Activated CD8-positive, alpha-beta memory T cell treated with anti-CD3 and anti-CD28 coated beads, Interleukin-2, amount 10 ng/mL, durations not matched to agents 7 days and 5 days (primary cell): ENCODE data around the gene ALDH16A1. TPM values are rescaled to one million over a fixed set of nuclear protein-coding genes. Genes with fewer than 3 reads are reported as not detected.

ENCODE experiments used
- ATAC-seq: fragments of 150-1000 bp; cut with Tn5 transposase; one replicate; pipeline ENCODE4 v1.10.0; 2021; ENCODE audit warnings: moderate library complexity
- CTCF ChIA-PET: fragments of 350-600 bp; sonication (Branson Sonifier 250); formaldehyde crosslinking; loops from one replicate; lab custom pipeline; 2021; ENCODE audit warnings: antibody characterized with exemption; lab: Charles Lee
- DNase-seq: peaks from one replicate; pipeline ENCODE4 v3.0.0-alpha.2; 2020
- H3K27ac Mint-ChIP-seq: one replicate; pipeline ENCODE4 v1.8.0; 2021; ENCODE audit warnings: mild to moderate bottlenecking, mixed read lengths
- H3K27me3 Mint-ChIP-seq: one replicate; pipeline ENCODE4 v1.8.0; 2021; ENCODE audit warnings: mixed read lengths
- H3K36me3 Mint-ChIP-seq: one replicate; pipeline ENCODE4 v1.8.0; 2021; ENCODE audit warnings: mild to moderate bottlenecking, mixed read lengths
- H3K4me1 Mint-ChIP-seq: one replicate; pipeline ENCODE4 v1.8.0; 2021; ENCODE audit warnings: mixed read lengths
- H3K4me3 Mint-ChIP-seq: one replicate; pipeline ENCODE4 v1.8.0; 2021; ENCODE audit warnings: mild to moderate bottlenecking, moderate library complexity, mixed read lengths
- H3K9me3 Mint-ChIP-seq: one replicate; pipeline ENCODE4 v1.8.0; 2022; ENCODE audit warnings: low read depth, mixed read lengths
- total RNA-seq, 2 experiments: library from RNA; stranded (reverse); gene quantifications; one replicate each; pipeline ENCODE4 v1.2.3, GENCODE V29; 2021

The ALDH16A1 gene
- total RNA-seq, 2 experiments from 2014 or later: 37.2 to 45.2 TPM

GRCh38 chr19:49417088-49417487, 35.9 kb upstream of the ALDH16A1 start:
- CTCF ChIA-PET: interaction anchor here (1.2 to 6.6 kb wide), 5 partner anchors 8 to 26 kb away, joined by 5 to 23 read pairs (median 11); partner anchors contain the start of gene GFY
- Mint-ChIP-seq H3K27ac (no peak overlapping the region), H3K36me3 (no peaks in the 10 kb centered on the region), H3K4me1 (peaks cover 11% of the 10 kb centered on the region), H3K4me3 (no peak overlapping the region), H3K27me3 (peaks cover 51% of the 10 kb centered on the region), H3K9me3 (no peaks in the 10 kb centered on the region)
- DNase-seq: no peak
- no peak for ATAC-seq

- Mint-ChIP-seq H3K4me3 (no peak overlapping the region), H3K36me3 (peaks cover under 1% of the 10 kb centered on the region), H3K27me3 (peaks cover 62% of the 10 kb centered on the region)
Measured at GRCh38 chr19:49418511-49418910, 34.5 kb upstream of the ALDH16A1 start.

GRCh38 chr19:49419173-49419572, 33.9 kb upstream of the ALDH16A1 start:
- no peak for ATAC-seq
- DNase-seq: no peak
- H3K4me3 Mint-ChIP-seq: no peak overlapping the region
- H3K9me3 Mint-ChIP-seq: no peaks in the 10 kb centered on the region
- CTCF ChIA-PET: interaction anchor here (0.7 to 6.6 kb wide), 6 partner anchors 10 to 153 kb away, joined by 3 to 23 read pairs (median 8); no protein-coding TSS in a partner anchor
- peaks cover 2% of the 10 kb centered on the region for H3K36me3 Mint-ChIP-seq
- H3K27me3 Mint-ChIP-seq: peaks cover 68% of the 10 kb centered on the region
- peaks cover 24% of the 10 kb centered on the region for H3K4me1 Mint-ChIP-seq
- no peak overlapping the region for H3K27ac Mint-ChIP-seq

More at GRCh38 chr19:49418511-49418910, 34.5 kb upstream of the ALDH16A1 start:
- Mint-ChIP-seq H3K4me1 (peaks cover 18% of the 10 kb centered on the region), H3K9me3 (no peaks in the 10 kb centered on the region), H3K27ac (no peak overlapping the region)
- DNase-seq (no peak), ATAC-seq (no peak)
- CTCF ChIA-PET: interaction anchor here (0.7 to 6.6 kb wide), 6 partner anchors 9 to 152 kb away, joined by 3 to 23 read pairs (median 8); no protein-coding TSS in a partner anchor

GRCh38 chr19:49420227-49420626, 32.8 kb upstream of the ALDH16A1 start:
- no peak for ATAC-seq

GRCh38 chr19:49421039-49421877, 31.8 kb upstream of the ALDH16A1 start:
- H3K4me1 Mint-ChIP-seq: peaks cover 24% of the 10 kb centered on the region
- H3K27me3 Mint-ChIP-seq: peaks cover 89% of the 10 kb centered on the region
- H3K4me3 Mint-ChIP-seq: peak overlapping the region; percentile 2
- DNase-seq (peak; percentile 56), ATAC-seq (peak; percentile 37)
- CTCF ChIA-PET: interaction anchor here (0.8 to 7.4 kb wide), 13 partner anchors 7 to 193 kb away, joined by 3 to 52 read pairs (median 4); partner anchors contain the start of gene KASH5
- no peak overlapping the region for H3K27ac Mint-ChIP-seq
- peaks cover 2% of the 10 kb centered on the region for H3K36me3 Mint-ChIP-seq
- H3K9me3 Mint-ChIP-seq: no peaks in the 10 kb centered on the region

More at GRCh38 chr19:49420227-49420626, 32.8 kb upstream of the ALDH16A1 start:
- CTCF ChIA-PET: interaction anchor here (0.7 to 6.6 kb wide), 5 partner anchors 11 to 75 kb away, joined by 3 to 23 read pairs (median 4); no protein-coding TSS in a partner anchor
- no peak overlapping the region for H3K27ac Mint-ChIP-seq
- no peaks in the 10 kb centered on the region for H3K9me3 Mint-ChIP-seq
- H3K36me3 Mint-ChIP-seq: peaks cover 2% of the 10 kb centered on the region
- DNase-seq: no peak
- no peak overlapping the region for H3K4me3 Mint-ChIP-seq
- peaks cover 79% of the 10 kb centered on the region for H3K27me3 Mint-ChIP-seq
- peaks cover 24% of the 10 kb centered on the region for H3K4me1 Mint-ChIP-seq

- Mint-ChIP-seq H3K4me1 (peaks cover 30% of the 10 kb centered on the region), H3K9me3 (no peaks in the 10 kb centered on the region), H3K36me3 (peaks cover 2% of the 10 kb centered on the region), H3K27ac (no peak overlapping the region), H3K4me3 (peak overlapping the region; percentile 2), H3K27me3 (peaks cover 92% of the 10 kb centered on the region)
- no peak for DNase-seq
- CTCF ChIA-PET: interaction anchor here (0.6 to 7.4 kb wide), 14 partner anchors 8 to 194 kb away, joined by 3 to 52 read pairs (median 4); partner anchors contain the start of gene PIH1D1
- ATAC-seq: no peak
Measured at GRCh38 chr19:49421878-49422202, 31.2 kb upstream of the ALDH16A1 start.

GRCh38 chr19:49422407-49423070, 30.5 kb upstream of the ALDH16A1 start:
- CTCF ChIA-PET: interaction anchor here (0.6 to 7.4 kb wide), 14 partner anchors 8 to 195 kb away, joined by 3 to 52 read pairs (median 4); partner anchors contain the start of gene PIH1D1
- peak overlapping the region; percentile 52 for H3K27ac Mint-ChIP-seq
- DNase-seq: peak; percentile 77
- H3K9me3 Mint-ChIP-seq: no peaks in the 10 kb centered on the region
- peaks cover 2% of the 10 kb centered on the region for H3K36me3 Mint-ChIP-seq
- ATAC-seq: peak; percentile 84
- H3K4me3 Mint-ChIP-seq: peak overlapping the region; percentile 66
- peaks cover 35% of the 10 kb centered on the region for H3K4me1 Mint-ChIP-seq
- peaks cover 93% of the 10 kb centered on the region for H3K27me3 Mint-ChIP-seq

GRCh38 chr19:49423071-49423984, 29.7 kb upstream of the ALDH16A1 start, which contains the start of gene PTH2:
PTH2 (minus strand) TSS chr19:49423441; CDS start chr19:49423339, 102 bp downstream.
- ATAC-seq: no peak
- Mint-ChIP-seq H3K27me3 (peaks cover 92% of the 10 kb centered on the region), H3K36me3 (peaks cover 2% of the 10 kb centered on the region), H3K27ac (peak within 1 kb of the TSS; percentile 52), H3K4me3 (peak within 1 kb of the TSS; percentile 66), H3K4me1 (peaks cover 41% of the 10 kb centered on the region), H3K9me3 (no peaks in the 10 kb centered on the region)
- CTCF ChIA-PET: interaction anchor here (0.9 to 7.4 kb wide), 5 partner anchors 13 to 53 kb away, joined by 3 to 52 read pairs (median 10); partner anchors contain the start of gene PIH1D1
- no peak for DNase-seq

GRCh38 chr19:49423985-49424303, 29.1 kb upstream of the ALDH16A1 start:
- ATAC-seq: no peak
- peaks cover 2% of the 10 kb centered on the region for H3K36me3 Mint-ChIP-seq

GRCh38 chr19:49425178-49425577, 27.8 kb upstream of the ALDH16A1 start, which contains the start of gene GFY:
GFY (plus strand) TSS chr19:49425388; CDS start chr19:49426431, 1,043 bp downstream.
- no peak for DNase-seq
- H3K27ac Mint-ChIP-seq: no peak within 1 kb of the TSS
- peaks cover 92% of the 10 kb centered on the region for H3K27me3 Mint-ChIP-seq
- H3K4me1 Mint-ChIP-seq: peaks cover 46% of the 10 kb centered on the region
- peaks cover 2% of the 10 kb centered on the region for H3K36me3 Mint-ChIP-seq
- no peak within 1 kb of the TSS for H3K4me3 Mint-ChIP-seq
- CTCF ChIA-PET: interaction anchor here (0.7 to 7.4 kb wide), 13 partner anchors 8 to 51 kb away, joined by 3 to 52 read pairs (median 4); partner anchors contain the start of gene KASH5
- ATAC-seq: no peak
- H3K9me3 Mint-ChIP-seq: no peaks in the 10 kb centered on the region

More at GRCh38 chr19:49423985-49424303, 29.1 kb upstream of the ALDH16A1 start:
- Mint-ChIP-seq H3K27ac (no peak overlapping the region), H3K4me1 (peaks cover 46% of the 10 kb centered on the region), H3K9me3 (no peaks in the 10 kb centered on the region), H3K4me3 (peak overlapping the region; percentile 24), H3K27me3 (peaks cover 93% of the 10 kb centered on the region)
- no peak for DNase-seq
- CTCF ChIA-PET: interaction anchor here (0.9 to 7.4 kb wide), 4 partner anchors 13 to 52 kb away, joined by 3 to 52 read pairs (median 10); no protein-coding TSS in a partner anchor

- peaks cover 50% of the 10 kb centered on the region for H3K4me1 Mint-ChIP-seq
- no peak for DNase-seq
- H3K36me3 Mint-ChIP-seq: peaks cover 2% of the 10 kb centered on the region
- ATAC-seq: no peak
- H3K4me3 Mint-ChIP-seq: no peak overlapping the region
- H3K27ac Mint-ChIP-seq: no peak overlapping the region
- H3K9me3 Mint-ChIP-seq: no peaks in the 10 kb centered on the region
- CTCF ChIA-PET: interaction anchor here (1.2 to 7.4 kb wide), 13 partner anchors 9 to 50 kb away, joined by 3 to 52 read pairs (median 7); partner anchors contain the start of gene SLC17A7
- H3K27me3 Mint-ChIP-seq: peaks cover 91% of the 10 kb centered on the region
Measured at GRCh38 chr19:49425922-49426592, 27.0 kb upstream of the ALDH16A1 start.
